GM20000 (cell line): ENCODE data around the gene GSTA4.

Experiments used
- DNase-seq: peaks from one replicate; pipeline ENCODE4 v3.0.0; 2012; ENCODE audit warnings: low spot score
- CTCF ChIP-seq: IDR thresholded peaks from 2 replicates; pipeline ENCODE4 v1.5.1; 2012; ENCODE audit warnings: mild to moderate bottlenecking, control low read depth; ENCODE audit errors: extremely low read depth, missing control alignments

The GSTA4 gene

GRCh38 chr6:52999456-52999855, 4.4 kb upstream of the GSTA4 start:
- DNase-seq: no peak
- TF ChIP-seq CTCF: no peak

GRCh38 chr6:52998603-52999002, 3.5 kb upstream of the GSTA4 start:
- TF ChIP-seq CTCF: no peak
- DNase-seq: no peak

- DNase-seq: no peak
- no peak for TF ChIP-seq CTCF
Observed at GRCh38 chr6:52995913-52996645, 995 bp upstream of the GSTA4 start.

GRCh38 chr6:52994839-52995088, 320 bp downstream of the GSTA4 start:
- no peak for TF ChIP-seq CTCF
- peak; percentile 24 for DNase-seq

- no peak for TF ChIP-seq CTCF
- no peak for DNase-seq
Observed at GRCh38 chr6:52994031-52994838, 849 bp downstream of the GSTA4 start.

GRCh38 chr6:52992980-52993920, 1.8 kb downstream of the GSTA4 start:
- DNase-seq: no peak
- no peak for TF ChIP-seq CTCF
